Astrocyte (in vitro differentiated cells and primary cell): Measurements from ENCODE around the gene SIRPD. TPM values are rescaled to one million over a fixed set of nuclear protein-coding genes. Genes with fewer than 3 reads are reported as not detected.

ENCODE experiments used
- DNase-seq: peaks from one replicate; pipeline ENCODE4 v3.0.0-alpha.2; 2010; ENCODE audit warnings: low read depth
- FAIRE-seq: peaks from 2 replicates; lab custom pipeline; 2011; peaks lifted over from hg19 to GRCh38; lab: Jason Lieb, UNC
- H2AFZ ChIP-seq: 2 replicates; pipeline ENCODE4 v1.6.0; 2012; ENCODE audit warnings: low read depth, low read length, inconsistent platforms
- H3K27ac ChIP-seq: 2 replicates; pipeline ENCODE4 v1.5.1; 2011; ENCODE audit warnings: low read depth, low read length, inconsistent platforms
- H3K27me3 ChIP-seq: 2 replicates; pipeline ENCODE4 v1.6.0; 2011; ENCODE audit warnings: low read length, inconsistent platforms; ENCODE audit not compliant: insufficient read depth
- H3K36me3 ChIP-seq: 2 replicates; pipeline ENCODE4 v1.5.1; 2011; ENCODE audit warnings: low read length, inconsistent platforms; ENCODE audit not compliant: insufficient read depth
- H3K4me1 ChIP-seq: 2 replicates; pipeline ENCODE4 v1.5.1; 2011; ENCODE audit warnings: low read length, inconsistent platforms; ENCODE audit not compliant: insufficient read depth
- H3K4me2 ChIP-seq: 2 replicates; pipeline ENCODE4 v1.6.0; 2012; ENCODE audit warnings: low read length, inconsistent platforms
- H3K4me3 ChIP-seq: 2 replicates; pipeline ENCODE4 v1.5.1; 2011; ENCODE audit warnings: low read depth, mild to moderate bottlenecking, low read length, inconsistent platforms; ENCODE audit not compliant: insufficient read depth
- H3K79me2 ChIP-seq: 2 replicates; pipeline ENCODE4 v1.6.0; 2012; ENCODE audit warnings: mild to moderate bottlenecking, low read length, inconsistent platforms; ENCODE audit not compliant: insufficient read depth
- H3K9ac ChIP-seq: 2 replicates; pipeline ENCODE4 v1.6.0; 2012; ENCODE audit warnings: mild to moderate bottlenecking, low read length, inconsistent platforms
- H3K9me3 ChIP-seq: 2 replicates; pipeline ENCODE4 v1.5.1; 2012; ENCODE audit warnings: low read depth, mild to moderate bottlenecking, low read length, inconsistent platforms; ENCODE audit not compliant: insufficient read depth
- H4K20me1 ChIP-seq: 2 replicates; pipeline ENCODE4 v1.6.0; 2012; ENCODE audit warnings: low read length, inconsistent platforms; ENCODE audit not compliant: insufficient read depth
- H3K27ac Mint-ChIP-seq: one replicate; pipeline ENCODE4 v1.8.0; 2021; ENCODE audit warnings: mild to moderate bottlenecking, mixed read lengths; ENCODE audit not compliant: unreplicated experiment
- H3K27me3 Mint-ChIP-seq: one replicate; pipeline ENCODE4 v1.8.0; 2021; ENCODE audit warnings: low read depth, mixed read lengths; ENCODE audit not compliant: unreplicated experiment
- H3K36me3 Mint-ChIP-seq: one replicate; pipeline ENCODE4 v1.8.0; 2021; ENCODE audit warnings: low read depth, mixed read lengths; ENCODE audit not compliant: unreplicated experiment
- H3K4me1 Mint-ChIP-seq: one replicate; pipeline ENCODE4 v1.8.0; 2021; ENCODE audit warnings: low read depth, mixed read lengths; ENCODE audit not compliant: unreplicated experiment
- H3K4me3 Mint-ChIP-seq: one replicate; pipeline ENCODE4 v1.8.0; 2021; ENCODE audit warnings: mild to moderate bottlenecking, moderate library complexity, mixed read lengths; ENCODE audit not compliant: unreplicated experiment
- H3K9me3 Mint-ChIP-seq: one replicate; pipeline ENCODE4 v1.8.0; 2021; ENCODE audit warnings: mild to moderate bottlenecking, mixed read lengths; ENCODE audit not compliant: unreplicated experiment
- EZH2 ChIP-seq: IDR thresholded peaks from 2 replicates; pipeline ENCODE4 v1.6.1; 2012; ENCODE audit warnings: mild to moderate bottlenecking, low read length, inconsistent platforms; ENCODE audit not compliant: insufficient read depth
- total RNA-seq: library from RNA; stranded (reverse); gene quantifications from 2 replicates; pipeline ENCODE4 v1.2.1, GENCODE V29; 2021
- TF ChIP-seq, protein P1 (sequence below): IDR thresholded peaks from 2 replicates; pipeline ENCODE4 v1.5.1; 2011; ENCODE audit warnings: low read depth, mild to moderate bottlenecking, inconsistent platforms, low read length, moderate library complexity; ENCODE audit not compliant: insufficient read depth

Gene SIRPD
- total RNA-seq, 1 donor from 2014 or later = not detected

DNA sequence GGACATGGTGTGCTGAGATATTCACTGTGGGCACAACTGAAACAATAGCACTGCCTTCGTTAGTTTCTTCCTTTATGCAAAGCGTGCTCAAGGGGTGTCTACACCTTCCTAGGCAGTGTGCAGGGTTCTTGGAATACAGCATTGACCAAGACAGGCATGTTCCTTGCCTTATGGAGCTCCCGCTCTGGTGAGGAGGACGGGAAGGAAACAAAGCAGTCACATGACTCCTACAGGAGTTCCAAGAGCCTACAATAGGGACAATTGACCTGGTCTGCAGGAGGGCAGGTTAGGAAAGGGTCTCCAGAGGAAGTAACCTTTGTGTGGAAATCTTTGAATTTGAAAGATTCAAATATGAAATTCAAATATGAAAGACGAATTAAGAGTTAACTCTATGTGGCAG, 40.5 kb downstream of the SIRPD start:
- Mint-ChIP-seq H3K4me1 (no peaks in the 10 kb centered on the region), H3K4me3 (no peak overlapping the region), H3K36me3 (no peaks in the 10 kb centered on the region), H3K27ac (no peak overlapping the region), H3K9me3 (peaks cover 9% of the 10 kb centered on the region), H3K27me3 (peaks cover 32% of the 10 kb centered on the region)
- no peak overlapping the region for H2AFZ ChIP-seq
- no peak overlapping the region for H3K9ac ChIP-seq
- H4K20me1 ChIP-seq = no peaks in the 10 kb centered on the region
- FAIRE-seq (no peak), DNase-seq (no peak)
- H3K27me3 ChIP-seq = peaks cover 4% of the 10 kb centered on the region
- no peaks in the 10 kb centered on the region for H3K4me1 ChIP-seq
- no peak for TF ChIP-seq EZH2
- TF ChIP-seq, protein P1, sequence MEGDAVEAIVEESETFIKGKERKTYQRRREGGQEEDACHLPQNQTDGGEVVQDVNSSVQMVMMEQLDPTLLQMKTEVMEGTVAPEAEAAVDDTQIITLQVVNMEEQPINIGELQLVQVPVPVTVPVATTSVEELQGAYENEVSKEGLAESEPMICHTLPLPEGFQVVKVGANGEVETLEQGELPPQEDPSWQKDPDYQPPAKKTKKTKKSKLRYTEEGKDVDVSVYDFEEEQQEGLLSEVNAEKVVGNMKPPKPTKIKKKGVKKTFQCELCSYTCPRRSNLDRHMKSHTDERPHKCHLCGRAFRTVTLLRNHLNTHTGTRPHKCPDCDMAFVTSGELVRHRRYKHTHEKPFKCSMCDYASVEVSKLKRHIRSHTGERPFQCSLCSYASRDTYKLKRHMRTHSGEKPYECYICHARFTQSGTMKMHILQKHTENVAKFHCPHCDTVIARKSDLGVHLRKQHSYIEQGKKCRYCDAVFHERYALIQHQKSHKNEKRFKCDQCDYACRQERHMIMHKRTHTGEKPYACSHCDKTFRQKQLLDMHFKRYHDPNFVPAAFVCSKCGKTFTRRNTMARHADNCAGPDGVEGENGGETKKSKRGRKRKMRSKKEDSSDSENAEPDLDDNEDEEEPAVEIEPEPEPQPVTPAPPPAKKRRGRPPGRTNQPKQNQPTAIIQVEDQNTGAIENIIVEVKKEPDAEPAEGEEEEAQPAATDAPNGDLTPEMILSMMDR = no peak
- H3K4me3 ChIP-seq = no peak overlapping the region
- H3K9me3 ChIP-seq = no peaks in the 10 kb centered on the region
- no peaks in the 10 kb centered on the region for H3K36me3 ChIP-seq
- no peak overlapping the region for H3K4me2 ChIP-seq
- no peaks in the 10 kb centered on the region for H3K79me2 ChIP-seq
- no peak overlapping the region for H3K27ac ChIP-seq

DNA sequence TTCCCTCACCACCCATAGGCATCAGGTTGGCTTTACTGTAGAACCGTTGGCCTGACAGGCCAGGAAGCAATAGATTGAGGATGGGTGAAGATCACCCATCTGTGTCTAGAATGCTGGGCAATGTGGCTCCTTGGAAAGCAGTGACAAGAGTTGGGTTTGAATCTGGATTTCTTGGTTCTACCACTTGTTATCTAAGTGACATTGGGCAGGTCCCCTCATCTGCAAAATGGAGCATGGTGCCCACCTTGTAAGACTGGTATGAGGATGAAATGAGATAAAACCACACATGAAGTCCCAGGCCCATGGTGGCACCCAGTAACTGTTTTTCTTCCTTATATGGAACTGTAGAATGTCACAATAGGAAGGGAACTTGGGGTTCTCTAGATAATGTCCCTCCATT, 43.7 kb downstream of the SIRPD start:
- peaks cover 17% of the 10 kb centered on the region for H3K27me3 Mint-ChIP-seq
- FAIRE-seq (no peak), DNase-seq (no peak)
- no peaks in the 10 kb centered on the region for H3K36me3 Mint-ChIP-seq
- Histone ChIP-seq H3K4me2 (no peak overlapping the region), H3K9me3 (no peaks in the 10 kb centered on the region), H3K9ac (no peak overlapping the region), H3K4me1 (no peaks in the 10 kb centered on the region), H3K36me3 (no peaks in the 10 kb centered on the region), H3K27ac (no peak overlapping the region), H3K27me3 (peaks cover 12% of the 10 kb centered on the region), H4K20me1 (no peaks in the 10 kb centered on the region), H2AFZ (no peak overlapping the region), H3K4me3 (no peak overlapping the region), H3K79me2 (no peaks in the 10 kb centered on the region)
- TF ChIP-seq, protein P1 = no peak
- no peak for TF ChIP-seq EZH2
- no peak overlapping the region for H3K27ac Mint-ChIP-seq
- no peaks in the 10 kb centered on the region for H3K4me1 Mint-ChIP-seq
- H3K4me3 Mint-ChIP-seq = no peak overlapping the region
- H3K9me3 Mint-ChIP-seq = peaks cover 7% of the 10 kb centered on the region

DNA sequence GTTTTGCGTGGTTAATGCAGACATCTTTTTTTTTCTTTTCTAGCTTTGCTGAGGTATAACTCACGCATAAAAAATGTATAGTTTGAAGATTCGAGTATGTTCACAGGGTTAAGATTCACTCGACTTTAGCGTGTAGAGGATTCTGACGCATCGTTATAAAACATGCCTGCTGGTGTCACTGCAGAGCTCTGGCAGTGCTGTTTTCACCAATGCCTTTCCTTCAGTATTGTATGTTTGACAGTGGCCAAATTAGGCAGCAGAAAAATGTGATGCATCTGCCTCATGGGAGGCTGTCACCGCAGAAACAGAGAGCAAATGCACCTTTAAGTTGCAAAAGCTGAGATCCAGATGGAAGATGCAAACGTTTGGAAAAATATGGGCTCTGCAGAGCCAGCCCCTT, 48.3 kb downstream of the SIRPD start:
- H3K36me3 ChIP-seq = no peaks in the 10 kb centered on the region
- no peak overlapping the region for H3K27ac Mint-ChIP-seq
- H3K4me2 ChIP-seq = no peak overlapping the region
- H3K9me3 Mint-ChIP-seq = peaks cover 6% of the 10 kb centered on the region
- H3K4me3 Mint-ChIP-seq = no peak overlapping the region
- H4K20me1 ChIP-seq = no peaks in the 10 kb centered on the region
- peaks cover 22% of the 10 kb centered on the region for H3K27me3 Mint-ChIP-seq
- DNase-seq = peak; percentile 8
- peaks cover 15% of the 10 kb centered on the region for H3K27me3 ChIP-seq
- no peaks in the 10 kb centered on the region for H3K4me1 ChIP-seq
- H3K36me3 Mint-ChIP-seq = no peaks in the 10 kb centered on the region
- no peak for TF ChIP-seq EZH2
- TF ChIP-seq, protein P1 = peak; percentile 9
- H3K9me3 ChIP-seq = no peaks in the 10 kb centered on the region
- no peak overlapping the region for H3K4me3 ChIP-seq
- no peak overlapping the region for H2AFZ ChIP-seq
- H3K4me1 Mint-ChIP-seq = no peaks in the 10 kb centered on the region
- no peak overlapping the region for H3K9ac ChIP-seq
- peak; percentile 66 for FAIRE-seq
- H3K79me2 ChIP-seq = no peaks in the 10 kb centered on the region
- no peak overlapping the region for H3K27ac ChIP-seq
